H9 (cell line): Measurements from ENCODE around the gene CORT. TPM values are rescaled to one million over a fixed set of nuclear protein-coding genes. Genes with fewer than 3 reads are reported as not detected.

ENCODE experiments used
- DNase-seq: peaks from one replicate; pipeline ENCODE4 v3.0.0-alpha.2; 2017
- H2AFZ ChIP-seq: one replicate; pipeline ENCODE4 v1.6.1; 2013; ENCODE audit warnings: mild to moderate bottlenecking, low read length, control low read depth, moderate library complexity
- H2AK5ac ChIP-seq: 2 replicates; pipeline ENCODE4 v1.6.1; 2013; ENCODE audit warnings: low read length, control low read depth, mixed read lengths; ENCODE audit not compliant: insufficient read length
- H2BK120ac ChIP-seq: one replicate; pipeline ENCODE4 v1.6.1; 2013; ENCODE audit warnings: low read depth, mild to moderate bottlenecking, low read length, control low read depth, inconsistent platforms; ENCODE audit not compliant: poor library complexity, severe bottlenecking
- H2BK12ac ChIP-seq: 2 replicates; pipeline ENCODE4 v1.6.1; 2013; ENCODE audit warnings: low read length, control low read depth, mixed read lengths, low read depth; ENCODE audit not compliant: insufficient read length
- H2BK15ac ChIP-seq: 2 replicates; pipeline ENCODE4 v1.6.1; 2013; ENCODE audit warnings: low read depth, low read length, control low read depth
- H2BK20ac ChIP-seq: one replicate; pipeline ENCODE4 v1.6.1; 2013; ENCODE audit warnings: low read depth, mild to moderate bottlenecking, low read length, control low read depth, inconsistent platforms; ENCODE audit not compliant: poor library complexity, severe bottlenecking
- H2BK5ac ChIP-seq: 2 replicates; pipeline ENCODE4 v1.6.1; 2013; ENCODE audit warnings: low read length, control low read depth, mixed read lengths; ENCODE audit not compliant: insufficient read length
- H3K14ac ChIP-seq: 2 replicates; pipeline ENCODE4 v1.6.1; 2013; ENCODE audit warnings: low read length, control low read depth; ENCODE audit not compliant: insufficient read depth
- H3K18ac ChIP-seq: 2 replicates; pipeline ENCODE4 v1.6.1; 2013; ENCODE audit warnings: low read depth, mild to moderate bottlenecking, mixed read lengths, low read length, control low read depth; ENCODE audit not compliant: insufficient read length
- H3K23ac ChIP-seq: 2 replicates; pipeline ENCODE4 v1.6.1; 2013; ENCODE audit warnings: low read length, control low read depth, mixed read lengths, low read depth; ENCODE audit not compliant: insufficient read length
- H3K23me2 ChIP-seq: 2 replicates; pipeline ENCODE4 v1.6.1; 2013; ENCODE audit warnings: low read depth, mild to moderate bottlenecking, mixed read lengths, low read length, control low read depth; ENCODE audit not compliant: insufficient read length, poor library complexity, severe bottlenecking
- H3K27ac ChIP-seq: 2 replicates; pipeline ENCODE4 v1.5.1; 2013; ENCODE audit warnings: low read length, control low read depth, mixed read lengths, low read depth; ENCODE audit not compliant: insufficient read length
- H3K27me3 ChIP-seq: 2 replicates; pipeline ENCODE4 v1.6.1; 2013; ENCODE audit warnings: low read length, control low read depth, inconsistent platforms; ENCODE audit not compliant: insufficient read depth
- H3K4ac ChIP-seq: 2 replicates; pipeline ENCODE4 v1.6.1; 2013; ENCODE audit warnings: low read depth, mild to moderate bottlenecking, control low read depth, inconsistent platforms, low read length, moderate library complexity
- H3K4me1 ChIP-seq: 2 replicates; pipeline ENCODE4 v1.6.1; 2013; ENCODE audit warnings: low read length, control low read depth, inconsistent platforms; ENCODE audit not compliant: insufficient read depth
- H3K4me2 ChIP-seq: 2 replicates; pipeline ENCODE4 v1.6.1; 2013; ENCODE audit warnings: low read length, control low read depth, mixed read lengths; ENCODE audit not compliant: insufficient read length, insufficient read depth
- H3K56ac ChIP-seq: 2 replicates; pipeline ENCODE4 v1.6.1; 2013; ENCODE audit warnings: low read depth, mild to moderate bottlenecking, mixed read lengths, low read length, control low read depth; ENCODE audit not compliant: insufficient read length
- H3K79me1 ChIP-seq: 2 replicates; pipeline ENCODE4 v1.6.1; 2013; ENCODE audit warnings: low read depth, mild to moderate bottlenecking, moderate library complexity, low read length, control low read depth, inconsistent platforms; ENCODE audit not compliant: insufficient read depth, poor library complexity, severe bottlenecking
- H3K79me2 ChIP-seq: 2 replicates; pipeline ENCODE4 v1.6.1; 2013; ENCODE audit warnings: low read length, control low read depth, inconsistent platforms; ENCODE audit not compliant: insufficient read depth
- H3K9ac ChIP-seq: 2 replicates; pipeline ENCODE4 v1.6.1; 2013; ENCODE audit warnings: low read length, control low read depth, mixed read lengths; ENCODE audit not compliant: insufficient read length; ENCODE audit errors: extremely low read depth
- H3K9me3 ChIP-seq: one replicate; pipeline ENCODE4 v1.6.1; 2013; ENCODE audit warnings: low read depth, low read length, inconsistent platforms; ENCODE audit not compliant: control insufficient read depth
- H3T11ph ChIP-seq: one replicate; pipeline ENCODE4 v1.6.1; 2013; ENCODE audit warnings: mild to moderate bottlenecking, low read length, control low read depth, inconsistent platforms
- H4K20me1 ChIP-seq: one replicate; pipeline ENCODE4 v1.6.1; 2013; ENCODE audit not compliant: control insufficient read depth, insufficient read length, insufficient read depth
- H4K5ac ChIP-seq: 2 replicates; pipeline ENCODE4 v1.6.1; 2013; ENCODE audit warnings: low read depth, mild to moderate bottlenecking, mixed read lengths, low read length, control low read depth; ENCODE audit not compliant: insufficient read length
- H4K8ac ChIP-seq: replicated peaks from 2 replicates; pipeline ENCODE4 v1.6.1; 2013; ENCODE audit warnings: low read length, control low read depth, mixed read lengths, low read depth; ENCODE audit not compliant: insufficient read length
- H4K91ac ChIP-seq: 2 replicates; pipeline ENCODE4 v1.6.1; 2013; ENCODE audit warnings: low read depth, mild to moderate bottlenecking, moderate library complexity, mixed read lengths, low read length, control low read depth; ENCODE audit not compliant: insufficient read length
- H3K27ac Mint-ChIP-seq, 3 experiments: 2 replicates in 2 of 3; 3 replicates in 1 of 3; pipeline ENCODE4 v1.8.0; 2020 to 2021; ENCODE audit warnings: mixed read lengths in 3 of 3, mild to moderate bottlenecking in 1 of 3, moderate library complexity in 1 of 3
- H3K27me3 Mint-ChIP-seq: 2 replicates; pipeline ENCODE4 v1.8.0; 2021; ENCODE audit warnings: low read depth, mild to moderate bottlenecking, moderate library complexity, mixed read lengths
- H3K36me3 Mint-ChIP-seq, 3 experiments: 2 replicates in 2 of 3; 3 replicates in 1 of 3; pipeline ENCODE4 v1.8.0; 2020 to 2021; ENCODE audit warnings: low read depth in 3 of 3, mixed read lengths in 3 of 3; ENCODE audit not compliant: insufficient read depth in 1 of 3
- H3K4me1 Mint-ChIP-seq, 2 experiments: 2 replicates each; pipeline ENCODE4 v1.8.0; 2020; ENCODE audit warnings: mixed read lengths in 2 of 2
- H3K4me3 Mint-ChIP-seq, 2 experiments: 2 replicates in 1 of 2; 3 replicates in 1 of 2; pipeline ENCODE4 v1.8.0; 2020 to 2021; ENCODE audit warnings: mild to moderate bottlenecking in 2 of 2, mixed read lengths in 2 of 2, moderate library complexity in 1 of 2
- H3K9me3 Mint-ChIP-seq, 2 experiments: 2 replicates in 1 of 2; 3 replicates in 1 of 2; pipeline ENCODE4 v1.8.0; 2020; ENCODE audit warnings: mild to moderate bottlenecking in 2 of 2, mixed read lengths in 2 of 2, moderate library complexity in 1 of 2
- CTCF ChIP-seq: fragments of 200-600 bp; sonication (generic); conservative IDR thresholded peaks from 3 replicates; pipeline ENCODE4 v1.8.0; 2021; ENCODE audit warnings: antibody characterized with exemption, mild to moderate bottlenecking
- WGBS: extraction: QIAGEN DNeasy Blood & Tissue Kit; methylation state at CpG from one replicate; pipeline ENCODE4 v1.1.7; 2013; ENCODE audit warnings: missing lambda C conversion rate, low lambda C conversion rate, mixed read lengths; ENCODE audit not compliant: insufficient read length; ENCODE audit errors: extremely low coverage; 5-methylcytosine and 5-hydroxymethylcytosine counted together
- total RNA-seq: library from RNA; stranded (reverse); gene quantifications from 2 replicates; pipeline ENCODE4 v1.2.1, GENCODE V29; 2021

The CORT gene
- total RNA-seq, 1 experiment from 2014 or later, result not detected

- Histone ChIP-seq H2BK5ac (no peak overlapping the region), H4K5ac (no peak overlapping the region), H2BK20ac (no peak overlapping the region), H2BK12ac (no peak overlapping the region), H2BK120ac (no peak overlapping the region), H3K27me3 (no peaks in the 10 kb centered on the region), H3K4me1 (no peaks in the 10 kb centered on the region; the same call in 1 of the 2 replicates), H4K8ac (no peak overlapping the region), H3K9me3 (no peaks in the 10 kb centered on the region), H3K4ac (no peak overlapping the region), H3K27ac (no peak overlapping the region), H3K14ac (no peak overlapping the region), H3K4me2 (no peak overlapping the region), H4K20me1 (no peaks in the 10 kb centered on the region), H3K23me2 (peaks cover 4% of the 10 kb centered on the region), H3K79me2 (no peaks in the 10 kb centered on the region), H3K23ac (no peak overlapping the region), H3K56ac (no peak overlapping the region), H3K9ac (no peak overlapping the region), H3T11ph (no peak overlapping the region), H3K18ac (no peak overlapping the region), H4K91ac (no peak overlapping the region), H2AFZ (no peak overlapping the region), H2AK5ac (no peak overlapping the region), H3K79me1 (no peaks in the 10 kb centered on the region), H2BK15ac (no peak overlapping the region)
- no peak for TF ChIP-seq CTCF
- Mint-ChIP-seq H3K27ac (no peak overlapping the region), H3K4me1 (peaks cover 19 to 20% of the 10 kb centered on the region in 2 experiments), H3K4me3 (peak overlapping the region in 1 of 2 experiments; percentile 35; a peak in 1 of 5 replicates), H3K36me3 (peaks cover 0 to 8% (median 1%) of the 10 kb centered on the region in 3 experiments; a peak in 2 of 7 replicates), H3K9me3 (no peaks in the 10 kb centered on the region), H3K27me3 (no peaks in the 10 kb centered on the region)
- no CpG with 5 or more reads among the region's 5 CpGs for WGBS
- DNase-seq, result no peak
Observed at GRCh38 chr1:10428984-10429383, 20.8 kb upstream of the CORT start.
